Kidney (tissue), 14 donors: ENCODE measurements around the gene C1GALT1C1. TPM values are rescaled to one million over a fixed set of nuclear protein-coding genes. Genes with fewer than 3 reads are reported as not detected.

Source experiments
- DNase-seq, 5 donors: peaks; one replicate each; pipeline ENCODE4 v3.0.0-alpha.2; 2013 to 2020
- FAIRE-seq: peaks from 2 replicates; lab custom pipeline; 2012; peaks lifted over from hg19 to GRCh38; lab: Jason Lieb, UNC
- H3K27ac ChIP-seq, 2 donors: one replicate each; pipeline ENCODE4 v1.7.0; 2013; ENCODE audit warnings: low read depth in 2 of 2, low read length in 2 of 2, inconsistent platforms in 1 of 2
- H3K27me3 ChIP-seq: one replicate; pipeline ENCODE4 v1.7.1; 2013; ENCODE audit warnings: low read length, inconsistent platforms; ENCODE audit not compliant: control insufficient read depth, insufficient read depth
- H3K36me3 ChIP-seq, 3 donors: one replicate each; pipeline versions ENCODE4 v1.7.0 to v1.7.1; 2013; ENCODE audit warnings: low read length in 3 of 3, control low read depth in 1 of 3, inconsistent platforms in 1 of 3; ENCODE audit not compliant: insufficient read depth in 3 of 3, control insufficient read depth in 2 of 3
- H3K4me1 ChIP-seq, 3 donors: one replicate each; pipeline versions ENCODE4 v1.7.0 to v1.7.1; 2013; ENCODE audit warnings: low read length in 3 of 3, inconsistent platforms in 1 of 3, low read depth in 1 of 3; ENCODE audit not compliant: control insufficient read depth in 2 of 3, insufficient read depth in 2 of 3
- H3K4me3 ChIP-seq, 3 donors: one replicate each; pipeline versions ENCODE4 v1.7.0 to v1.8.1; 2013; ENCODE audit warnings: low read length in 3 of 3, control low read depth in 1 of 3, inconsistent platforms in 1 of 3
- H3K9ac ChIP-seq, 3 donors: one replicate each; pipeline versions ENCODE4 v1.7.0 to v1.7.1; 2013; ENCODE audit warnings: low read length in 3 of 3, control low read depth in 1 of 3, inconsistent platforms in 1 of 3
- H3K9me3 ChIP-seq, 3 donors: one replicate each; pipeline versions ENCODE4 v1.7.0 to v1.7.1; 2013; ENCODE audit warnings: low read length in 3 of 3, control low read depth in 1 of 3, inconsistent platforms in 1 of 3; ENCODE audit not compliant: control insufficient read depth in 2 of 3, insufficient read depth in 1 of 3
- intact Hi-C: fragments of 100-400 bp; cut with DNase I; formaldehyde crosslinking; loops from one replicate; pipeline ENCODE4 v1.11.1; 2022
- polyA plus RNA-seq: library from polyadenylated mRNA; stranded (reverse); fragments of 350-450 nt; fragmentation: Illumina TruSeq; extraction: RNeasy Lipid Tissue Mini Kit (QIAGEN cat#74804); gene quantifications from one replicate; pipeline ENCODE4 v1.2.3, GENCODE V29; 2014; ENCODE audit warnings: low read depth, low replicate concordance; ENCODE audit not compliant: insufficient read depth
- total RNA-seq: library from RNA; stranded (reverse); fragmentation: NEBNext Ultra II Directional; extraction: Animal tissue kit (Norgen Biotek cat#: 25700); gene quantifications from one replicate; pipeline ENCODE4 v1.2.1, GENCODE V29; 2021
- TF ChIP-seq, protein P1 (sequence below): IDR thresholded peaks from 3 replicates; pipeline ENCODE4 v1.5.1; 2012; ENCODE audit warnings: mild to moderate bottlenecking, moderate library complexity, borderline replicate concordance; ENCODE audit not compliant: insufficient read depth; ENCODE audit errors: extremely low read depth
- donor health status: control.
- donor health status: control.
- donor health status: control.
- donor health status: control.
- donor health status: control.
- donor health status: DM: yes; HTN: yes; CAD: no.
- donor health status: Normal renal cell carcinoma (clear cell type).

C1GALT1C1 gene
- total and polyA plus RNA-seq, 2 donors from 2014 or later: 25.4 to 35.1 TPM

DNA sequence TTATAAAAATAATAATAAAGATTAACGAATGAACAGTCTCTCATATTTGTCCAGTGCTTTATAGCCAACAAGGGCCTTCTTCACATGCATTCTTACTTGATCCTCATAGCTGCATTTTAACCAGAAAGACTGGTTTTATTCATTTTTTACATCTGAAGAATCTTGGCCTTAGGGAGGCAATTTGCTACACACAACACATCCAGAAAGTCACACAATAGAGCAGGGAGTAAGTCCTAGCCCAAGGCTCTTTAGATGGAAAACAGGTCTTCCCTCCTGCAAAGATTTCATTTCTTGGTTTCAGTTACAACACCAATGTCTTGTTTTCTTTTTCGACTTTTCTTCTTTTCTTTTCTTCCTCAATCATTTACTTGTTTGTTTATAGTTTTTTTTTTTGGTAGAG lies 13.0 kb upstream of the C1GALT1C1 start:
- no peaks in the 10 kb centered on the region for H3K27me3 ChIP-seq
- no peak overlapping the region for H3K27ac ChIP-seq
- intact Hi-C loops: no loop called here
- DNase-seq (no peak), FAIRE-seq (no peak)
- TF ChIP-seq, protein P1, sequence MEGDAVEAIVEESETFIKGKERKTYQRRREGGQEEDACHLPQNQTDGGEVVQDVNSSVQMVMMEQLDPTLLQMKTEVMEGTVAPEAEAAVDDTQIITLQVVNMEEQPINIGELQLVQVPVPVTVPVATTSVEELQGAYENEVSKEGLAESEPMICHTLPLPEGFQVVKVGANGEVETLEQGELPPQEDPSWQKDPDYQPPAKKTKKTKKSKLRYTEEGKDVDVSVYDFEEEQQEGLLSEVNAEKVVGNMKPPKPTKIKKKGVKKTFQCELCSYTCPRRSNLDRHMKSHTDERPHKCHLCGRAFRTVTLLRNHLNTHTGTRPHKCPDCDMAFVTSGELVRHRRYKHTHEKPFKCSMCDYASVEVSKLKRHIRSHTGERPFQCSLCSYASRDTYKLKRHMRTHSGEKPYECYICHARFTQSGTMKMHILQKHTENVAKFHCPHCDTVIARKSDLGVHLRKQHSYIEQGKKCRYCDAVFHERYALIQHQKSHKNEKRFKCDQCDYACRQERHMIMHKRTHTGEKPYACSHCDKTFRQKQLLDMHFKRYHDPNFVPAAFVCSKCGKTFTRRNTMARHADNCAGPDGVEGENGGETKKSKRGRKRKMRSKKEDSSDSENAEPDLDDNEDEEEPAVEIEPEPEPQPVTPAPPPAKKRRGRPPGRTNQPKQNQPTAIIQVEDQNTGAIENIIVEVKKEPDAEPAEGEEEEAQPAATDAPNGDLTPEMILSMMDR: no peak
- no peaks in the 10 kb centered on the region for H3K9me3 ChIP-seq
- H3K9ac ChIP-seq: no peak overlapping the region
- H3K36me3 ChIP-seq: no peaks in the 10 kb centered on the region
- H3K4me3 ChIP-seq: no peak overlapping the region
- no peaks in the 10 kb centered on the region for H3K4me1 ChIP-seq

DNA sequence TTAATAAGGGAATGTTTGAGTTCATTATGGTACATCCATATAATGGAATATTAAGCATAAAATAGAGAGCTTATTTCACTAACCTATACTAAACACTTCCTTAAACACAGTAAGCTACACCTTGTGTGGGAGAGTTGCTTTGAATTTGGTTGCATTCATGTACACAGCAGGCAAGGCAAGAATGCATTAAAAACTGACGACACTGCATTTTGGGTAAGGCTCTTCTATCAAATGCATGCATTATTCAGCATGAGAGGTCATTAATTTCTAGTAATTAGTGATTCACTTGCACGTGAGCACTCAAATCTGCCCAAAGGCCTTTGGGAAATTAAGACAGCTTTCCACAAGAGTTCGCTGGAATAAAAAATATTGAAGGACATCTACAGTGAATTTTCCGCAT lies 8.8 kb upstream of the C1GALT1C1 start:
- no peak for DNase-seq
- TF ChIP-seq, protein P1: no peak
- FAIRE-seq: no peak

DNA sequence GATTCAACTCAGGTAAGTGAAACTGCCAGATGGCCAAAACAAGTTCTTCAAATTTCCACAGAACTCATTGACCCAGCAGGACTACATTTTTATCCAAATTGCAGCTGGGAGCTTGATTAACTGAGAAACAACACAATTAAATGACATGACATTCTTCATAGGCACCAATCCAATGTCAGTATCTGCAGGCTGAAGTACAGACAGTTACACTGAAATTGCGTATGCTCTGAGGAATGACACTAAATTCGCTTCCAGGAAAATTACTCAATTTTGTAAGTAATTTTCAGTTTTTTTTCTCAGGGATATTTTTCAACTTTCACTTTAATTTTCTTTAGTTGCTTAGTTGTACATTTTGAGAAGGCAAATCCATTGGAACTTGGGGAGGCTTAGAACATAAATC lies 4.5 kb downstream of the C1GALT1C1 start:
- TF ChIP-seq, protein P1: no peak
- H3K27me3 ChIP-seq: no peaks in the 10 kb centered on the region
- no peaks in the 10 kb centered on the region for H3K4me1 ChIP-seq
- H3K36me3 ChIP-seq: no peaks in the 10 kb centered on the region
- FAIRE-seq (no peak), DNase-seq (no peak)
- H3K9ac ChIP-seq: no peak overlapping the region
- intact Hi-C loops: no loop called here
- H3K27ac ChIP-seq: no peak overlapping the region
- no peaks in the 10 kb centered on the region for H3K9me3 ChIP-seq
- no peak overlapping the region for H3K4me3 ChIP-seq

More for the DNA sequence above, 8.8 kb upstream of the C1GALT1C1 start:
- Histone ChIP-seq H3K4me3 (no peak overlapping the region), H3K27me3 (no peaks in the 10 kb centered on the region), H3K4me1 (no peaks in the 10 kb centered on the region), H3K27ac (no peak overlapping the region), H3K36me3 (no peaks in the 10 kb centered on the region), H3K9me3 (no peaks in the 10 kb centered on the region), H3K9ac (no peak overlapping the region)
- intact Hi-C loops: no loop called here
